Activated CD8-positive, alpha-beta memory T cell treated with anti-CD3 and anti-CD28 coated beads for 24 hours (primary cell): ENCODE results near the gene SHOC1.
"Not testable (repeated sequence)": the region's sequence is repeated elsewhere in the genome, so short reads cannot be mapped to it uniquely, and the experiment has no call there.

Experiments used
- DNase-seq: peaks from one replicate; pipeline ENCODE4 v3.0.0-alpha.2; 2020

Gene SHOC1

DNA sequence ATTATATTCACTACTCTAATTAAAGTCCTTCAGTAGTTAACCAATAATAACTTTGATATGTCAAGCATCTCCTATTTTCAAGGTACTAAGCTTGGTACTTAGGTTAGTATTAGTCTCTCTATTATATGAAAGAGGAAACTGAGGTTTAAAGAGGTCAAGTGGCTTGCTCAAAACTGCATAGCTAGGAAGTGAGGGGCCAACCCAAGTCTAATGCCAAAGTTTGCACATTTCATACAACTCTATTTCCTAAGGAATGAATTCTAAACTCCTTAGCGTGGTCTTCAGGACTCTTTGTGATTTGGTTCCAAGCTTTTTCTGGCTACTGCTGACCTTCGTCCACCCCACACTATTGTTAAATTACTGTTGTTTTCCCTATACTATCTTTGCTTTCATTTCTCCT lies 9.9 kb upstream of the SHOC1 start:
- DNase-seq: no peak

DNA sequence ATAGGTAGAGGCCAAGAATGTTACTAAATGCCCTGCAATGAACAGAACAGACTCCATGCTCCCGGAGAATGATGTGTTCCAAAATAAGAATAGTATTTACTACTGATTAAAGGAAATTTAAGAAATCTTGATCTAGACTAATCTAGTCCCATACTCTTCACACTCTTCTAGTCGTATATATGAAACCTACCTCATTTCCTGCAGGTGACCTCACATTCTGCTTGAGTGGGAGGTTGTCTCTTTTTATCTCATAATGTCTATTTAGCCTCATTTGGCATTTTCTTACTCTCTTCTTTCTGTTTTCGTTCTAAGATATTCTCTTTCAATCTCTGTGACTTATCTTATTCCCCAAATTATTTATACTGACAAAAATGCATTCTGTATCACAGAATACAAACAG lies 9.2 kb upstream of the SHOC1 start:
- DNase-seq: no peak

- DNase-seq: no peak
These were observed 5.3 kb upstream of the SHOC1 start for GRCh38 chr9:111799915-111800526.

DNA sequence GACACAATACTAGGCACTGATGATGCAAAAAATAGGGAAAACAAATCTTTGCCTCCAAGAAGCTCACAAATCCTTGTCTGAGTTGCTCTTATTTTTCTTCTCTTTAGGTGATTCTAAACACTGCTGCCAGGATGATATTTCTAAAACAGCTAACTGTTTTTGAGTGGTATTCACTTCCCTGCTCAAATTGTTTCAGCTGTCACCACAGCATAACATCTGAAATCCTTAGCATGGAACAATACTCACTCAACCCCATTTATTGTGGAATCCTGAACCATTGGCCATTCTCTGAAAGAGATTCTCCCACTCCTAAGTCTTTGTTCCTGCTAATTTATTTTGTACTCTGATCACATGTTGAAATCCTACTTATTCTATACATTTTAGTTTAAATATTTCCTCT lies 4.8 kb upstream of the SHOC1 start:
- no peak for DNase-seq

DNA sequence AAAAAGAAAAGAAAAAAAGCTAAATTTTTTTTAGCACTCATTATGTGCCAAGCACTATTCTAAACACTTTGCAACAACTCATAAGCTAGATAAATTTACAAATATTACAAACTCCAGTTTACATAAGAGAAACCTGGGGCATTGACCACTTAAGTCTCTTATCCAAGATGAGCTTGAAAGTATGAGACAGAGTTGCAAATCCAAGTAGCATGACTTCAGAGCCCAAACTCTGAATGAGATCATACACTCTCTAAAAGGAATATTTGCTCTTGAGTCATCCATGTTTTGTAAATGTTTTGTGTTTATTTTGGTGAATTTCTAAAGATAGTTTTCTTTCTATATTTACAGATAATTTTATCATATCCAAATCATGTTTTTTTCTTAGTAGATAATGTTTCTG lies 4.0 kb upstream of the SHOC1 start:
- no peak for DNase-seq

GRCh38 chr9:111795557-111795839 lies 761 bp upstream of the SHOC1 start:
- DNase-seq: no peak

- DNase-seq: not testable (repeated sequence)
These were observed 2.9 kb downstream of the SHOC1 start for GRCh38 chr9:111791821-111792220.

DNA sequence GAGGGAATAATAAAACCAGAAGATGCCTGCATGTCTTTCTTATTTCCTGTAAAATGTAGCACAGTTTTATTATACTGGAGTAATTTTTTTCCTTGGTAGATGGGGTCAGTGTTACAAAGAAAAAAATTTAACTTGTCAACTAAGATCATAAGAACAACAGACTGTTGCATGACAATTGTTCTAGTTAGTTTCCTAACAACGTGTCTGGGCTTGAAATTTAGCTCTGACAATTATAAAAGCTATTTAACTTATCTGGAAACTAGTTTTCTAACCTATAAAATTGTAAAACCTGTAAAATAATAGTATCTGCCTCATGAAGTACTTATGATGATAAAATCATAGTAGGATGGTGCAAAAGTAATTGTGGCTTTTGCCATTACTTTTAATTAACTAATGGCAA lies 4.9 kb downstream of the SHOC1 start:
- no peak for DNase-seq

- no peak for DNase-seq
These were observed 10.9 kb downstream of the SHOC1 start for GRCh38 chr9:111783857-111784256.

DNA sequence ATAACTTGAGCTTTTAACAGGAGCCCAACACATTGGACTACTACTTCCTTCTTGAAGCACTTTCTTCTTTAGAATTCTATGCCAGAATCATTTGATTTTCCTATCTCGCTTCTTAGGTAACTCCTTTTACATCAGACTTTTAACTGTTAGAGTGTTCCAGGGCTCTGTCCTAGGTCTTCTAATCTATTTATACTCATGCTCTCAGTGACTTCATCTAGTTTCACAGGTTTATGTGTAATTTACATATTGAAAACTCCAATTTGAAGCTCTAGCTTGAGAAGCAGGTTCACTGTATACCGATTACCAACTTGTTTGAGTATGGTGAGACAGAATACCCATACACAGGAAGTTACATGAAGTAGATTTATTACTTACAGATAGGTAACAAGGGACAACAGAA lies 11.3 kb downstream of the SHOC1 start:
- no peak for DNase-seq

GRCh38 chr9:111766066-111766465 lies 28.7 kb downstream of the SHOC1 start:
- DNase-seq: no peak

- no peak for DNase-seq
These were observed 32.2 kb downstream of the SHOC1 start for GRCh38 chr9:111762556-111762955.

DNA sequence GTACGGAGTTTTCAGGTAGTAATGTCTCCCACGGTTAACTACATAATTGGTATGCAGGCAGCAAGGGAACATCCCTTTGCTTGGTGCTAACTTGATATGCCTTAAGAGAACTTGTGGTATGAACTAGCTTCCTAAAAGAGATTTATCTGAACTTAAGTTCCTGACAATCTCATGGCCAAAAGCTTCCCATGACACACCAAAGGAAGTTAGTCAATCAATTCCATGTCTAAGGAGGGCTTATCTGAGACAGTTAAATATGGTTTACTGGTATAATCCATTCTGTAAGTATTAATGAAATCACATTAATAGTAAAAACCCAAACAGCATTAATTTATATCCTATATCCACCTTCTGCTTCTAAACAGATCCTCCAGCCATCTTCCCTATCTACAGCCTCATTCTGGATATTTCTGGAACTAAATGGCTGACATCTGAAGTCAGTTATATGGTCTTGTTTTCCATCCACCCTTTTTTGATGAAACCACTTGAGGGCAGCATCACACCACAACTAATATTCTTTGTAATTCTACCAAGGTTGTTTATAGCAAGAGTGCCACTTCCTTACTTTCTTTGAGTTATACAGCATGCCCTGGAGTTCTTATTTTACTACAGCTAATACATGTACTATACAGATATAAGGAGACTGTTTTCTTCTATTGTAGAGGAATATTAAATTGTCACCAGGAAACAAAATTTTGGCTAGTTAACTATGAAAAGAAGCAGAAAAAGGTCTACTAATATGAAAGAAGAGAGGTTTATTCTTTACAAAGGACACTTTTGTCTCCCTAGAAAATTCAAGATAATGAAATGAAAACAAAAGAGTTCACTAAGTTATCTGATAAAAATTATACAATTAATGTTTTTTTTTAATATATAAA lies 34.7 kb downstream of the SHOC1 start:
- no peak for DNase-seq

DNA sequence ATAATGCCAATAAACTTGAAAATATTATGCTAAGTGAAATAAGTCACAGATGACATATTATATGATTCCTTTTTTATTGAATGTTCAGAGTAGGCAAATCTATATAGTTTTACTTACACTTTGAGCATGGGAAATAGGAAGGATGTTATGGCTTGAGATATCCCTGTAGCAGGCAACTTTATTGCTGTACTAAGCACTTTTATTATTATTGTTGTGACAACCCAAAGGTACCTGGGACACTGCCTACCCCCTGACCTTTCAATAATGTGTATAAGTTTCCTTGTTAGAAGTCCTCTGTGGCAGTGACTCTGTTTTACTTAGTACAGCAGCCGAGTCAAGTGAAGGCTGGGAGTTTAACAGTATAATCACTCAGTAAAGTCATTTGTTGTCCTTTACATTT lies 39.9 kb downstream of the SHOC1 start:
- no peak for DNase-seq

DNA sequence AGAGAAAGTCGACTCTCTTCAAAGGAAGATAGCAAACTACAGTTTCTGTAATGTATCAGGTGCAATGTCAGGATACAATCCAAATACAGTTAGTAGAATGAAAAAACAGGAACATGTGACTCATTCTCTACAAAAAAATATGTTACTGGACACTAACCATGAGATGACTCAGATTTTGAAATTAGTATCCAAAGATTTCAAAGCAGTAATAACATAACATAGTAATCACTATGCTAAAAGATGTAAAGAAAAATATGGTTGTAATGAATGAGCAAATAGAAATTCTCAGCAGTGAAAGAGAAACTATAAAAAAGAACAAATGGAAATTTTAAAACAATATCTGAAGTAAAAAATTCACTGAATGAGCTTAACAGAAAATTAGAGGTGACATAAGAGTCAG lies 42.3 kb downstream of the SHOC1 start:
- no peak for DNase-seq
